Epithelial cell of esophagus (primary cell): ENCODE results near the gene PHYHD1.

Experiments used
- DNase-seq: peaks from one replicate; pipeline ENCODE4 v3.0.0; 2010; ENCODE audit warnings: low read depth
- H3K4me3 ChIP-seq: 2 replicates; pipeline ENCODE4 v1.5.1; 2011; ENCODE audit warnings: mild to moderate bottlenecking, low read length, control low read depth
- CTCF ChIP-seq: IDR thresholded peaks from 2 replicates; pipeline ENCODE4 v1.5.1; 2011; ENCODE audit warnings: low read depth, mild to moderate bottlenecking, low read length, control low read depth, inconsistent platforms; ENCODE audit not compliant: insufficient read depth; ENCODE audit errors: missing control alignments

PHYHD1 gene

GRCh38 chr9:128979111-128979510 is 58.3 kb downstream of the PHYHD1 start:
- no peak for TF ChIP-seq CTCF
- DNase-seq, result no peak
- no peak overlapping the region for H3K4me3 ChIP-seq

GRCh38 chr9:128983536-128983935 is 62.8 kb downstream of the PHYHD1 start:
- no peak for TF ChIP-seq CTCF
- no peak for DNase-seq
- H3K4me3 ChIP-seq, result no peak overlapping the region

- no peak overlapping the region for H3K4me3 ChIP-seq
- TF ChIP-seq CTCF, result no peak
- DNase-seq, result peak; percentile 63
Measured at GRCh38 chr9:128986671-128987070, 65.9 kb downstream of the PHYHD1 start.

- TF ChIP-seq CTCF, result no peak
- DNase-seq, result peak; percentile 58
- no peak overlapping the region for H3K4me3 ChIP-seq
Measured at GRCh38 chr9:128987805-128988204, 67.0 kb downstream of the PHYHD1 start.
